ENCODE measurements around the gene NEK10. TPM values are rescaled to one million over a fixed set of nuclear protein-coding genes. Genes with fewer than 3 reads are reported as not detected.
A peak's percentile ranks its signal among the peaks of the same experiment; 100 is the strongest.

Gene NEK10
- total and polyA plus RNA-seq, 2 donors from 2014 or later: 1.0 to 4.1 TPM

DNA sequence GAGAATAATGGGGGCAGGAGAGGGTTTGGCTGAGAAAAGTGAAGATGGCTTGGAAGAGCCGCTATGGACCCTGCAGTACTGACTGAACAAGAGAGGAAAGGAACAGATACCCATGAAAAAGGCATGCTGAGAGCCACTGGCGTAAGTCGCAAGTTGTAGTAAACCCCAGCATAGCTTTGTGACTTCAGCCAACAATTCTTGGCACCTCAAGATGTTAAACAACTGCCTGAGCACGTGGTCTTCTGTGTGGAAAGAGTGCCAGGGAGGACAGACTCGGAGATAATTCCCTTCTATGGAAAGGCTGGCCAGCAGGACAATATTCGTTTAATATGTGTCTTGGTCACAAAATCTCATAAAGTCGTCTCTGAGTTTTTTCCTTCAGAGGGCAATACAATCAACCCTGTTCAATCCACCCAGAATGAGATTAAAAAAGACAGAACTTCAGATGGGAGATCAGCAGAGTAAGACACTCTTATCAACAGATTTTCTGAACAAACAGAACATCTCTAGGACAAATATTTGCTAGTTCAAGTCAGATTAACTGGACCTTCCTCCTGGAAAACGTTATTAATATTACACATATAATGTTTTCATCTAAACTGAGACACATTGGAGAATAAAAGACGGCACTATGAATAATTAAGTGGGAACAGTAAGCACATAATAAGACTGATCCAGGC, 49.2 kb downstream of the NEK10 start:
- Histone ChIP-seq H3K27ac (ENCODE audit: low read depth in 2 of 2, low read length in 2 of 2) (no peak overlapping the region), H3K9ac (ENCODE audit: low read length in 3 of 3) (no peak overlapping the region), H3K4me3 (ENCODE audit: low read length in 3 of 3) (no peak overlapping the region), H3K9me3 (ENCODE audit: control insufficient read depth in 2 of 3, insufficient read depth in 1 of 3, low read length in 3 of 3) (no peaks in the 10 kb centered on the region), H3K27me3 (ENCODE audit: control insufficient read depth, insufficient read depth, low read length) (no peaks in the 10 kb centered on the region), H3K36me3 (ENCODE audit: control insufficient read depth in 2 of 3, insufficient read depth in 3 of 3, low read length in 3 of 3) (no peaks in the 10 kb centered on the region), H3K4me1 (ENCODE audit: control insufficient read depth in 2 of 3, insufficient read depth in 2 of 3, low read depth in 1 of 3, low read length in 3 of 3) (no peaks in the 10 kb centered on the region)
- intact Hi-C loops (cut with DNase I): no loop called here
- FAIRE-seq (no peak), DNase-seq (no peak)
- TF ChIP-seq, protein P1, sequence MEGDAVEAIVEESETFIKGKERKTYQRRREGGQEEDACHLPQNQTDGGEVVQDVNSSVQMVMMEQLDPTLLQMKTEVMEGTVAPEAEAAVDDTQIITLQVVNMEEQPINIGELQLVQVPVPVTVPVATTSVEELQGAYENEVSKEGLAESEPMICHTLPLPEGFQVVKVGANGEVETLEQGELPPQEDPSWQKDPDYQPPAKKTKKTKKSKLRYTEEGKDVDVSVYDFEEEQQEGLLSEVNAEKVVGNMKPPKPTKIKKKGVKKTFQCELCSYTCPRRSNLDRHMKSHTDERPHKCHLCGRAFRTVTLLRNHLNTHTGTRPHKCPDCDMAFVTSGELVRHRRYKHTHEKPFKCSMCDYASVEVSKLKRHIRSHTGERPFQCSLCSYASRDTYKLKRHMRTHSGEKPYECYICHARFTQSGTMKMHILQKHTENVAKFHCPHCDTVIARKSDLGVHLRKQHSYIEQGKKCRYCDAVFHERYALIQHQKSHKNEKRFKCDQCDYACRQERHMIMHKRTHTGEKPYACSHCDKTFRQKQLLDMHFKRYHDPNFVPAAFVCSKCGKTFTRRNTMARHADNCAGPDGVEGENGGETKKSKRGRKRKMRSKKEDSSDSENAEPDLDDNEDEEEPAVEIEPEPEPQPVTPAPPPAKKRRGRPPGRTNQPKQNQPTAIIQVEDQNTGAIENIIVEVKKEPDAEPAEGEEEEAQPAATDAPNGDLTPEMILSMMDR (IDR thresholded peaks at IDR 0.05; ENCODE audit: borderline replicate concordance, extremely low read depth, insufficient read depth): no peak

DNA sequence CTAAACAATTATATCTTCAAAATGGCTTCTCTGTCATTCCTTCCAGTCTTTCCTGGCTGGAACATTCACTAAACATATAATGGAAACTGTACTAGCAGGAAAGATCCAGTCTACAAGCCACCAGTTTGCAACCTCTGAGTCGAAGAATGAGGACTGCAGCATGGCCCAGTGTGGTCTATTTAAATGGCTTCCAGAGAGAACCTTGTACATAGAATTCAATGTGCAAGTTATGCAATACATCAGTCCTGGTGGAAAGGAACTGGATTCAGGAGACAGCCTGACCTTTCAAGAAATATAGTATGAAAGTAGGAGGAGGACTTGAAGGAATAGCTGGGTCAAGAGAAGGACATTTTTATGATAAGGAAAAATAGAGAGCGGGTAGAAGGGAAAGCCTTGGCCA, 49.9 kb downstream of the NEK10 start:
- intact Hi-C loops (cut with DNase I): no loop called here
- H3K27ac ChIP-seq (ENCODE audit: low read depth in 2 of 2, low read length in 2 of 2): no peak overlapping the region
- FAIRE-seq: no peak

DNA sequence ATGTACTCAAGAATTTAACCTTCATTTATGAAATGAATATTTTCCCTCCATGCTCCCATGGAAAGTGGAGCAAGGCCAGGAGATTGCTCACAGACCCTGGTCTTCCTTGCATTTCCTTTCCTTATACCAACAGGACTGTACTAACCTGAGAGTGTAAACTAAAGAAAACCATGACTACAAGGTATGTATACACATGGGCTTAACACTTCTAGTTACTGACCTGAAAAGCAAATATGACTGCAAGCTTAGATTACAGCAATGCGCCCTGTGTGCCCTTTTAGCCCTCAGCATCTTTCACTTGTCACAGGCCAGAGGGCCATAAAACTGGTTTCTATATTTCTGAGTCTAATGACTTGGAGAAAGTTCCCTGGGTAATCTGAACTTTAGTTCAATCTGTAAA, 52.1 kb downstream of the NEK10 start:
- Histone ChIP-seq H3K9me3 (ENCODE audit: control insufficient read depth in 2 of 3, insufficient read depth in 1 of 3, low read length in 3 of 3) (no peaks in the 10 kb centered on the region), H3K36me3 (ENCODE audit: control insufficient read depth in 2 of 3, insufficient read depth in 3 of 3, low read length in 3 of 3) (no peaks in the 10 kb centered on the region), H3K27ac (ENCODE audit: low read depth in 2 of 2, low read length in 2 of 2) (no peak overlapping the region), H3K27me3 (ENCODE audit: control insufficient read depth, insufficient read depth, low read length) (no peaks in the 10 kb centered on the region), H3K4me1 (ENCODE audit: control insufficient read depth in 2 of 3, insufficient read depth in 2 of 3, low read depth in 1 of 3, low read length in 3 of 3) (no peaks in the 10 kb centered on the region), H3K9ac (ENCODE audit: low read length in 3 of 3) (no peak overlapping the region), H3K4me3 (ENCODE audit: low read length in 3 of 3) (no peak overlapping the region)
- peak in 1 of 5 donors; percentile 9 for DNase-seq
- FAIRE-seq: no peak
- TF ChIP-seq, protein P1 (IDR thresholded peaks at IDR 0.05; ENCODE audit: borderline replicate concordance, extremely low read depth, insufficient read depth): no peak
- intact Hi-C loops (cut with DNase I): no loop called here

More for the DNA sequence above, 49.9 kb downstream of the NEK10 start:
- Histone ChIP-seq H3K4me1 (ENCODE audit: control insufficient read depth in 2 of 3, insufficient read depth in 2 of 3, low read depth in 1 of 3, low read length in 3 of 3) (no peaks in the 10 kb centered on the region), H3K4me3 (ENCODE audit: low read length in 3 of 3) (no peak overlapping the region), H3K9ac (ENCODE audit: low read length in 3 of 3) (no peak overlapping the region), H3K27me3 (ENCODE audit: control insufficient read depth, insufficient read depth, low read length) (no peaks in the 10 kb centered on the region), H3K9me3 (ENCODE audit: control insufficient read depth in 2 of 3, insufficient read depth in 1 of 3, low read length in 3 of 3) (no peaks in the 10 kb centered on the region), H3K36me3 (ENCODE audit: control insufficient read depth in 2 of 3, insufficient read depth in 3 of 3, low read length in 3 of 3) (no peaks in the 10 kb centered on the region)
- no peak for DNase-seq
- TF ChIP-seq, protein P1 (IDR thresholded peaks at IDR 0.05; ENCODE audit: borderline replicate concordance, extremely low read depth, insufficient read depth): no peak

DNA sequence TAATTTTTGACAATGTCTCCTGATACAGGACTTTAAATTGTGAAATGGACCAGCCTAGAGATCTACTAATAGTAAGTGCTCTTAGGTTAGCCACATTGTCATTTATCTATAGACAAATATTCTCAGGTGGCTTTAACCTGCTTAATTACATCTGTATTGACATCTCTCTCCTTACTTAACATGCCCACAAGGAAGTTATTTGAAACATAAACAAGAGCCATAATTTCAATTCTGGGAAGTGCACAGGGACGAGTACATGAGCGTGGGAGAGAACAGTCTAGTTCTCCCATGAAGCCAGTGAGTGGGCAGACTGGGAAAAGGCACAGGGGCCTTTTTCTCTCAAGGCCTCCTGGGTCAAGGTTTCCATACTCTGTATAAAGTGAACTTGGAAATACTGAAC, 54.2 kb downstream of the NEK10 start:
- FAIRE-seq (no peak), DNase-seq (no peak)
- TF ChIP-seq, protein P1 (IDR thresholded peaks at IDR 0.05; ENCODE audit: borderline replicate concordance, extremely low read depth, insufficient read depth): no peak
- no peak overlapping the region for H3K27ac ChIP-seq (ENCODE audit: low read depth in 2 of 2, low read length in 2 of 2)
- no peaks in the 10 kb centered on the region for H3K27me3 ChIP-seq (ENCODE audit: control insufficient read depth, insufficient read depth, low read length)
- no peaks in the 10 kb centered on the region for H3K4me1 ChIP-seq (ENCODE audit: control insufficient read depth in 2 of 3, insufficient read depth in 2 of 3, low read depth in 1 of 3, low read length in 3 of 3)
- H3K36me3 ChIP-seq (ENCODE audit: control insufficient read depth in 2 of 3, insufficient read depth in 3 of 3, low read length in 3 of 3): no peaks in the 10 kb centered on the region
- intact Hi-C loops (cut with DNase I): no loop called here
- no peaks in the 10 kb centered on the region for H3K9me3 ChIP-seq (ENCODE audit: control insufficient read depth in 2 of 3, insufficient read depth in 1 of 3, low read length in 3 of 3)
- H3K9ac ChIP-seq (ENCODE audit: low read length in 3 of 3): no peak overlapping the region
- H3K4me3 ChIP-seq (ENCODE audit: low read length in 3 of 3): no peak overlapping the region
